GM15510 (cell line): ENCODE results near the gene MSANTD4.

Experiments
- POLR2A ChIP-seq: IDR thresholded peaks from 3 replicates; pipeline ENCODE4 v1.6.1; 2011; ENCODE audit warnings: borderline replicate concordance; ENCODE audit not compliant: insufficient read length; ENCODE audit errors: extremely low read depth

MSANTD4 gene

GRCh38 chr11:106022795-106023275 is 795 bp upstream of the MSANTD4 start:
- TF ChIP-seq POLR2A, result no peak

GRCh38 chr11:106021181-106021966 is 666 bp downstream of the MSANTD4 start:
- no peak for TF ChIP-seq POLR2A

- TF ChIP-seq POLR2A, result no peak
Observed at GRCh38 chr11:106017093-106017492, 4.9 kb downstream of the MSANTD4 start.

GRCh38 chr11:106015066-106015465 is 7.0 kb downstream of the MSANTD4 start:
- TF ChIP-seq POLR2A, result no peak

GRCh38 chr11:106014620-106015019 is 7.4 kb downstream of the MSANTD4 start:
- TF ChIP-seq POLR2A, result no peak

- no peak for TF ChIP-seq POLR2A
Observed at GRCh38 chr11:106014035-106014434, 8.0 kb downstream of the MSANTD4 start.

- TF ChIP-seq POLR2A, result no peak
Observed at GRCh38 chr11:106012744-106013143, 9.3 kb downstream of the MSANTD4 start.

- no peak for TF ChIP-seq POLR2A
Observed at GRCh38 chr11:106011481-106011880, 10.6 kb downstream of the MSANTD4 start.

- no peak for TF ChIP-seq POLR2A
Observed at GRCh38 chr11:106001304-106002012, 20.6 kb downstream of the MSANTD4 start.

GRCh38 chr11:105991888-105992287 is 30.2 kb downstream of the MSANTD4 start:
- TF ChIP-seq POLR2A, result no peak

GRCh38 chr11:105989124-105989523 is 32.9 kb downstream of the MSANTD4 start:
- no peak for TF ChIP-seq POLR2A

GRCh38 chr11:105988197-105988596 is 33.8 kb downstream of the MSANTD4 start:
- no peak for TF ChIP-seq POLR2A

- TF ChIP-seq POLR2A, result no peak
Observed at GRCh38 chr11:105986554-105986953, 35.5 kb downstream of the MSANTD4 start.

- TF ChIP-seq POLR2A, result no peak
Observed at GRCh38 chr11:105979997-105980703, 41.9 kb downstream of the MSANTD4 start.

- no peak for TF ChIP-seq POLR2A
Observed at GRCh38 chr11:105975128-105975527, 46.9 kb downstream of the MSANTD4 start.
